GM21529 (cell line): ENCODE measurements around the gene PCNT.

Experiments
- ATAC-seq: cut with Tn5 transposase; IDR thresholded peaks from one replicate; pipeline ENCODE4 v1.9.1; 2021; ENCODE audit not compliant: unreplicated experiment

The PCNT gene

GRCh38 chr21:46323710-46324389 lies at the start of gene PCNT, which contains the start of gene C21orf58:
PCNT (plus strand) TSS chr21:46324156; CDS start chr21:46324229, 73 bp downstream.
C21orf58 (minus strand) TSS chr21:46323870; CDS start chr21:46322738, 1,132 bp downstream.
- peak; percentile 79 for ATAC-seq

- no peak for ATAC-seq
Observed at GRCh38 chr21:46274797-46275390, 49.1 kb upstream of the PCNT start.

- no peak for ATAC-seq
Observed at GRCh38 chr21:46284077-46284644, 39.8 kb upstream of the PCNT start.

GRCh38 chr21:46284733-46285132 lies 39.2 kb upstream of the PCNT start:
- ATAC-seq: no peak

- no peak for ATAC-seq
Observed at GRCh38 chr21:46285206-46285661, 38.7 kb upstream of the PCNT start, which contains the start of gene MCM3AP. MCM3AP (minus strand) TSS chr21:46285611; CDS start chr21:46285286, 325 bp downstream.

GRCh38 chr21:46285761-46286647 lies 38.0 kb upstream of the PCNT start, which contains the start of gene YBEY:
YBEY (plus strand) TSS chr21:46286342; CDS start chr21:46286914, 572 bp downstream.
- peak; percentile 87 for ATAC-seq

- ATAC-seq: peak; percentile 7
Observed at GRCh38 chr21:46286648-46287002, 37.3 kb upstream of the PCNT start.

- no peak for ATAC-seq
Observed at GRCh38 chr21:46287541-46287940, 36.4 kb upstream of the PCNT start.

GRCh38 chr21:46289655-46290179 lies 34.2 kb upstream of the PCNT start:
- ATAC-seq: no peak

- ATAC-seq: no peak
Observed at GRCh38 chr21:46291561-46291960, 32.4 kb upstream of the PCNT start.

GRCh38 chr21:46294647-46295176 lies 29.2 kb upstream of the PCNT start:
- ATAC-seq: no peak

GRCh38 chr21:46295177-46295770 lies 28.7 kb upstream of the PCNT start:
- no peak for ATAC-seq

GRCh38 chr21:46295996-46296752 lies 27.8 kb upstream of the PCNT start:
- ATAC-seq: no peak

- no peak for ATAC-seq
Observed at GRCh38 chr21:46297338-46298271, 26.4 kb upstream of the PCNT start.

GRCh38 chr21:46299167-46299566 lies 24.8 kb upstream of the PCNT start:
- no peak for ATAC-seq

- ATAC-seq: no peak
Observed at GRCh38 chr21:46301759-46302158, 22.2 kb upstream of the PCNT start.

GRCh38 chr21:46304437-46304836 lies 19.5 kb upstream of the PCNT start:
- ATAC-seq: no peak

- no peak for ATAC-seq
Observed at GRCh38 chr21:46304955-46305354, 19.0 kb upstream of the PCNT start.
